Adrenal gland (tissue), 12 donors: ENCODE results near the gene STARD7. TPM values are rescaled to one million over a fixed set of nuclear protein-coding genes. Genes with fewer than 3 reads are reported as not detected.

Source experiments
- DNase-seq, 7 donors: peaks; one replicate each; pipeline ENCODE4 v3.0.0-alpha.2; 2019 to 2020
- H3K27ac ChIP-seq, 5 donors: fragments of 200-600 bp; sonication (generic) in 4 of 5; 1 replicate in 3 of 5; 2 replicates in 2 of 5; pipeline versions ENCODE4 v1.5.1 to v1.8.0; 2016 to 2020; ENCODE audit warnings: mild to moderate bottlenecking in 1 of 5
- H3K27me3 ChIP-seq: fragments of 200-600 bp; 2 replicates; pipeline ENCODE4 v1.8.0; 2021
- H3K36me3 ChIP-seq, 2 donors: fragments of 200-600 bp; replicated peaks in 1 of 2; 1 replicate in 1 of 2; 2 replicates in 1 of 2; pipeline versions ENCODE4 v1.5.1 to v1.8.0; 2018 to 2022
- H3K4me1 ChIP-seq, 2 donors: fragments of 200-600 bp; replicated peaks in 1 of 2; 1 replicate in 1 of 2; 2 replicates in 1 of 2; pipeline versions ENCODE4 v1.5.1 to v1.8.0; 2018 to 2021
- H3K4me3 ChIP-seq, 4 donors: fragments of 200-600 bp; sonication (generic) in 3 of 4; one replicate each; pipeline ENCODE4 v1.5.1; 2016 to 2018
- H3K9me3 ChIP-seq, 3 donors: fragments of 200-600 bp; sonication (generic) in 1 of 3; replicated peaks in 1 of 3; 1 replicate in 2 of 3; 2 replicates in 1 of 3; pipeline versions ENCODE4 v1.5.1 to v1.8.0; 2016 to 2021
- CTCF ChIP-seq, 6 experiments: fragments of 450-650 bp in 4 of 6; fragments of 200-600 bp in 2 of 6; sonication (generic) in 1 of 6; IDR thresholded peaks; 1 replicate in 5 of 6; 2 replicates in 1 of 6; pipeline versions ENCODE4 v1.5.1 to v1.8.0; 2016 to 2021; ENCODE audit warnings: antibody characterized with exemption in 6 of 6, mild to moderate bottlenecking in 2 of 6, moderate library complexity in 1 of 6
- POLR2A ChIP-seq, 2 donors: fragments of 450-650 bp; IDR thresholded peaks; one replicate each; pipeline ENCODE4 v1.6.1; 2017; ENCODE audit warnings: antibody characterized with exemption in 2 of 2, mild to moderate bottlenecking in 2 of 2, moderate library complexity in 1 of 2
- WGBS, 4 donors: extraction: QIAGEN DNeasy Blood & Tissue Kit in 2 of 4; methylation state at CpG; one replicate each; pipeline versions ENCODE4 v1.1.5 to v1.1.7; 2013 to 2017; 5-methylcytosine and 5-hydroxymethylcytosine counted together
- intact Hi-C, 2 donors: fragments of 100-400 bp; cut with DNase I; formaldehyde crosslinking; loops; one replicate each; pipeline versions ENCODE4 v1.14.1 to v1.15.0; 2022 to 2023
- polyA plus RNA-seq, 3 donors: library from polyadenylated mRNA; stranded (reverse); fragments of 200-250 nt in 2 of 3; fragments of 350-450 nt in 1 of 3; fragmentation: Illumina TruSeq in 1 of 3; extraction: RNeasy Lipid Tissue Mini Kit (QIAGEN cat#74804) in 1 of 3; gene quantifications; one replicate each; pipeline ENCODE4 v1.2.3, GENCODE V29; 2013 to 2014
- total RNA-seq, 9 donors: library from RNA; depleted of rRNA in 4 of 9; stranded (reverse); fragments of >200 nt in 4 of 9; fragments of 120-200 nt in 1 of 9; fragmentation: NEBNext Ultra II Directional in 1 of 9; extraction: Animal tissue kit (Norgen Biotek cat#: 25700) in 1 of 9; gene quantifications; one replicate each; pipeline versions ENCODE4 v1.1.0 to v1.2.4, GENCODE V29; 2013 to 2023
- donor health status: healthy with polysubstance abuse.
- donor health status: Bipolar disorder and iron deficiency.
- donor health status: DM: yes; HTN: yes; CAD: no.
- donor health status: DM: no; HTN: no; CAD: no.
- donor health status: DM: no; HTN: no; CAD: no.
- donor health status: DM: yes; HTN: yes; CAD: no.

Gene STARD7
- total and polyA plus RNA-seq, 12 donors, result 37.8 to 209 (median 160) TPM

- H3K4me3 ChIP-seq, result no peak overlapping the region
- no peak for TF ChIP-seq POLR2A (IDR thresholded peaks at IDR 0.05)
- no peak for TF ChIP-seq CTCF (IDR thresholded peaks at IDR 0.05)
- H3K36me3 ChIP-seq, result no peaks in the 10 kb centered on the region
- H3K27ac ChIP-seq, result no peak overlapping the region
- DNase-seq, result no peak
- peaks cover 0 to 19% of the 10 kb centered on the region in 2 donors for H3K4me1 ChIP-seq
- no peaks in the 10 kb centered on the region for H3K27me3 ChIP-seq
- 83 to 100% (median 99%) methylated on average over 3 of the region's 3 CpGs for WGBS, 4 donors
- H3K9me3 ChIP-seq, result no peaks in the 10 kb centered on the region
- intact Hi-C loops, result no loop called here
Measured at GRCh38 chr2:96238266-96238665, 29.6 kb upstream of the STARD7 start.

GRCh38 chr2:96236882-96237281, 28.3 kb upstream of the STARD7 start:
- H3K4me3 ChIP-seq, result no peak overlapping the region
- H3K9me3 ChIP-seq, result no peaks in the 10 kb centered on the region
- DNase-seq, result no peak
- no peaks in the 10 kb centered on the region for H3K36me3 ChIP-seq
- 100% methylated on average over 1 of the region's 1 CpG for WGBS, 4 donors
- TF ChIP-seq POLR2A (IDR thresholded peaks at IDR 0.05) (no peak), CTCF (IDR thresholded peaks at IDR 0.05) (no peak)
- H3K27me3 ChIP-seq, result no peaks in the 10 kb centered on the region
- peaks cover 0 to 9% of the 10 kb centered on the region in 2 donors for H3K4me1 ChIP-seq
- intact Hi-C loops, result no loop called here
- H3K27ac ChIP-seq, result no peak overlapping the region

GRCh38 chr2:96233880-96234316, 25.3 kb upstream of the STARD7 start:
- intact Hi-C loops, result no loop called here
- Histone ChIP-seq H3K4me1 (no peaks in the 10 kb centered on the region), H3K27me3 (no peaks in the 10 kb centered on the region), H3K36me3 (no peaks in the 10 kb centered on the region), H3K27ac (no peak overlapping the region), H3K9me3 (no peaks in the 10 kb centered on the region), H3K4me3 (no peak overlapping the region)
- DNase-seq, result no peak
- no peak for TF ChIP-seq CTCF (IDR thresholded peaks at IDR 0.05)
- no peak for TF ChIP-seq POLR2A (IDR thresholded peaks at IDR 0.05)
- WGBS, 4 donors, result 82 to 88% (median 87%) methylated on average over 4 of the region's 4 CpGs

GRCh38 chr2:96233436-96233835, 24.8 kb upstream of the STARD7 start:
- no peak for DNase-seq
- no peaks in the 10 kb centered on the region for H3K36me3 ChIP-seq
- no peaks in the 10 kb centered on the region for H3K4me1 ChIP-seq
- H3K27me3 ChIP-seq, result no peaks in the 10 kb centered on the region
- intact Hi-C loops, result no loop called here
- H3K27ac ChIP-seq, result no peak overlapping the region
- no peak overlapping the region for H3K4me3 ChIP-seq
- WGBS, 4 donors, result 80 to 92% (median 87%) methylated on average over 6 of the region's 6 CpGs
- no peaks in the 10 kb centered on the region for H3K9me3 ChIP-seq
- TF ChIP-seq CTCF (IDR thresholded peaks at IDR 0.05) (no peak), POLR2A (IDR thresholded peaks at IDR 0.05) (no peak)
